HepG2 (cell line): ENCODE data around the gene NAA16. TPM values are rescaled to one million over a fixed set of nuclear protein-coding genes. Genes with fewer than 3 reads are reported as not detected.

ENCODE experiments used
- ARID2 ChIP-seq: sonication (generic); formaldehyde crosslinking; IDR thresholded peaks from 2 replicates; pipeline ENCODE4 v1.8.1; 2022; ENCODE audit warnings: mild to moderate bottlenecking, missing genetic modification reagents, borderline replicate concordance
- ASH2L ChIP-seq: fragments of 300-600, 200-600 bp; sonication (generic); IDR thresholded peaks from 2 replicates; pipeline ENCODE4 v1.7.0; 2017; ENCODE audit warnings: low read depth, mild to moderate bottlenecking, moderate library complexity, mixed read lengths, low read length; ENCODE audit not compliant: insufficient read length
- CERS6 ChIP-seq: sonication (generic); formaldehyde crosslinking; IDR thresholded peaks from 2 replicates; pipeline ENCODE4 v1.5.0; 2020; ENCODE audit warnings: missing genetic modification reagents
- GABPB1 ChIP-seq: IDR thresholded peaks from 2 replicates; pipeline ENCODE4 v1.6.1; 2016; ENCODE audit warnings: mild to moderate bottlenecking, missing genetic modification reagents, moderate library complexity, missing compliant biosample characterization
- HNRNPL ChIP-seq: fragments of 200-400 bp; formaldehyde crosslinking; IDR thresholded peaks from 2 replicates; pipeline ENCODE4 v1.6.1; 2017; ENCODE audit warnings: mild to moderate bottlenecking, low read depth, low read length
- IRF2 ChIP-seq: IDR thresholded peaks from 2 replicates; pipeline ENCODE4 v1.6.1; 2018; ENCODE audit warnings: missing genetic modification reagents, missing compliant biosample characterization
- ISL2 ChIP-seq: sonication (generic); formaldehyde crosslinking; IDR thresholded peaks from 2 replicates; pipeline ENCODE4 v1.5.0; 2020; ENCODE audit warnings: missing genetic modification reagents
- MAF1 ChIP-seq: sonication (generic); formaldehyde crosslinking; IDR thresholded peaks from 2 replicates; pipeline ENCODE4 v1.5.0; 2020; ENCODE audit warnings: missing genetic modification reagents, borderline replicate concordance
- MLLT10 ChIP-seq: sonication (generic); formaldehyde crosslinking; IDR thresholded peaks from 2 replicates; pipeline ENCODE4 v1.4.0; 2020; ENCODE audit warnings: missing genetic modification reagents
- RBFOX2 ChIP-seq: fragments of 200-400 bp; formaldehyde crosslinking; IDR thresholded peaks from 2 replicates; pipeline ENCODE4 v1.6.1; 2017; ENCODE audit warnings: low read depth, mild to moderate bottlenecking, low read length
- REL ChIP-seq: sonication (generic); formaldehyde crosslinking; conservative IDR thresholded peaks from 2 replicates; pipeline ENCODE4 v1.8.0; 2022; ENCODE audit warnings: mild to moderate bottlenecking, missing genetic modification reagents, moderate library complexity
- SALL2 ChIP-seq: sonication (generic); formaldehyde crosslinking; IDR thresholded peaks from 2 replicates; pipeline ENCODE4 v1.8.1; 2023; ENCODE audit warnings: mild to moderate bottlenecking, missing genetic modification reagents, inconsistent platforms
- SOX6 ChIP-seq, 2 experiments: fragments of 450-650 bp in 1 of 2; sonication (generic) in 1 of 2; formaldehyde crosslinking in 1 of 2; IDR thresholded peaks; 2 replicates each; pipeline versions ENCODE4 v1.4.0 to v1.6.1; 2017 to 2020; ENCODE audit warnings: antibody characterized with exemption in 1 of 2, mild to moderate bottlenecking in 1 of 2, missing genetic modification reagents in 1 of 2
- SRY ChIP-seq: sonication (generic); formaldehyde crosslinking; IDR thresholded peaks from 2 replicates; pipeline ENCODE4 v1.8.0; 2022; ENCODE audit warnings: mild to moderate bottlenecking, missing genetic modification reagents
- ZBTB7B ChIP-seq: sonication (generic); formaldehyde crosslinking; IDR thresholded peaks from 2 replicates; pipeline ENCODE4 v1.4.0; 2020; ENCODE audit warnings: missing genetic modification reagents
- ZNF142 ChIP-seq: sonication (generic); formaldehyde crosslinking; IDR thresholded peaks from 2 replicates; pipeline ENCODE4 v1.4.0; 2020; ENCODE audit warnings: missing genetic modification reagents
- ZNF296 ChIP-seq: sonication (generic); formaldehyde crosslinking; conservative IDR thresholded peaks from 2 replicates; pipeline ENCODE4 v1.5.0; 2020; ENCODE audit warnings: mild to moderate bottlenecking, missing genetic modification reagents
- ZNF543 ChIP-seq: sonication (generic); formaldehyde crosslinking; IDR thresholded peaks from 2 replicates; pipeline ENCODE4 v1.4.0; 2020; ENCODE audit warnings: mild to moderate bottlenecking, missing genetic modification reagents
- ZNF558 ChIP-seq: sonication (generic); formaldehyde crosslinking; IDR thresholded peaks from 2 replicates; pipeline ENCODE4 v1.9.0; 2022; ENCODE audit warnings: mild to moderate bottlenecking, missing genetic modification reagents, borderline replicate concordance
- ZNF674 ChIP-seq: sonication (generic); formaldehyde crosslinking; IDR thresholded peaks from 2 replicates; pipeline ENCODE4 v1.5.0; 2020; ENCODE audit warnings: low read depth, mild to moderate bottlenecking, missing genetic modification reagents
- ZNF678 ChIP-seq: sonication (generic); formaldehyde crosslinking; IDR thresholded peaks from 2 replicates; pipeline ENCODE4 v1.4.0; 2020; ENCODE audit warnings: mild to moderate bottlenecking, missing genetic modification reagents
- ZNF747 ChIP-seq: sonication (generic); formaldehyde crosslinking; IDR thresholded peaks from 2 replicates; pipeline ENCODE4 v1.8.1; 2023; ENCODE audit warnings: missing genetic modification reagents, mild to moderate bottlenecking, borderline replicate concordance
- polyA plus RNA-seq, 8 experiments: library from polyadenylated mRNA; depleted of rRNA in 3 of 8; stranded (reverse) in 7 of 8; unstranded in 1 of 8; fragments of >200 nt; fragmentation: Illumina TruSeq in 4 of 8; extraction: Trizol in 4 of 8; gene quantifications; 2 replicates each; pipeline versions ENCODE4 v1.2.1 to v1.2.3, GENCODE V29; 2011 to 2016; ENCODE audit warnings: low read depth in 4 of 8, missing spikeins in 1 of 8, mixed read lengths in 1 of 8; ENCODE audit not compliant: insufficient read depth in 1 of 8
- total RNA-seq, 5 experiments: library from RNA; depleted of rRNA; stranded (reverse); fragments of >200 nt; fragmentation: Illumina TruSeq; extraction: Trizol; gene quantifications; 2 replicates each; pipeline ENCODE4 v1.2.3, GENCODE V29; 2016; ENCODE audit warnings: low read depth in 1 of 5

NAA16 gene
- total and polyA plus RNA-seq, 2 of the 13 experiments (the other 11 are each of a cell fraction or from before 2014, with no cell fraction given), result 9.2 to 15.1 TPM

- TF ChIP-seq SALL2 (CRISPR knock-in tag) (no peak), ZNF747 (CRISPR knock-in tag) (0 out of 2 replicates have a peak, but pooled peaks have one; percentile 55), IRF2 (0 out of 2 replicates have a peak, but pooled peaks have one; percentile 22), ARID2 (CRISPR knock-in tag) (no peak), CERS6 (CRISPR knock-in tag) (no peak), MAF1 (no peak; the same call in 1 of the 2 replicates), SOX6 (IDR thresholded peaks at IDR 0.05) (no peak), SOX6 (CRISPR knock-in tag; IDR thresholded peaks at IDR 0.05) (no peak), ZBTB7B (CRISPR knock-in tag) (peak; percentile 15; the same call in 1 of the 2 replicates), ZNF543 (CRISPR knock-in tag) (0 out of 2 replicates have a peak, but pooled peaks have one; percentile 17), GABPB1 (CRISPR knock-in tag) (peak; percentile 57; the same call in 1 of the 2 replicates), ASH2L (peak; percentile 87), ZNF674 (CRISPR knock-in tag) (0 out of 2 replicates have a peak, but pooled peaks have one; percentile 59), ZNF296 (no peak), ZNF678 (no peak), HNRNPL (peak; percentile 89), ZNF142 (CRISPR knock-in tag) (peak; percentile 33; the same call in 1 of the 2 replicates), RBFOX2 (peak; percentile 85), ISL2 (0 out of 2 replicates have a peak, but pooled peaks have one; percentile 1), ZNF558 (no peak), SRY (CRISPR knock-in tag) (peak; percentile 64; the same call in 1 of the 2 replicates), REL (CRISPR knock-in tag) (0 out of 2 replicates have a peak, but pooled peaks have one; percentile 54), MLLT10 (CRISPR knock-in tag) (no peak)
Measured at GRCh38 chr13:41311406-41312175, 524 bp downstream of the NAA16 start (continued).
